Activated T-cell treated with anti-CD3 and anti-CD28 coated beads for 1 hour (primary cell): Measurements from ENCODE around the gene PIP5KL1.
A peak's percentile ranks its signal among the peaks of the same experiment; 100 is the strongest.

ENCODE experiments used
- DNase-seq: peaks from one replicate; pipeline ENCODE4 v3.0.0-alpha.2; 2020; ENCODE audit warnings: low read depth

PIP5KL1 gene

DNA sequence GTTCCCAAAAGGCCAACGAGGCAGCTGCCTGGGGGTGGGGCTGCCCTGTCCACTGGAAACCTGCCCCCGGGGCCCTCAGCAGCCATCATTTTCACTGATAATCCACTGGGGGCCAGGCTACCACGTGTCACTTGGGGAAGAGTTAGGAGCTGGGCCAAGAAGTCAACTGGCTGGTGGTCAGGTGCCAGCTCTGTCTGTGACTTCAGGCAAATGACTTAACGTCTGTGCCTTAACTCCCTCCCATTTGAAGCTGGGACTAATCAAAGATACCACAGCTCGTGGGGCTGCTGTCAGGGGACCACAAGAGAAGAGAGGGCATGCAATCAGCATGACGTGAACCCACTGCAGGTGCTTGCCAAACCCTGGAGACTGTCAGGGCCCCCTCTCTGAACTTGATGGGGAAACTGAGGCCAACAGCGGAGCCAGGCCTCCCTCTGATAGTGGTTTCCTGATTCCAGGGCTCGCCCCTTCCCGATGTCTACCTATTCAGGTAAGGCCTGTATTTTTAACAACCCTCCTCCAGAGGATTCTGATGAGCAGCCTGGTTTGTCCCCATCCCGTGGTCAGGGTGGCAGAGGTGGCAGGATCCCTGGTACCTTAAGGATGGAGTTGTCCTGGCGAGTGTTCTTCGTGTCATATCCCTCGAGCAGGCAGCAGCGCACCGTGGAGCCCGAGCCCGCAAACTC is 19.4 kb upstream of the PIP5KL1 start:
- no peak for DNase-seq

DNA sequence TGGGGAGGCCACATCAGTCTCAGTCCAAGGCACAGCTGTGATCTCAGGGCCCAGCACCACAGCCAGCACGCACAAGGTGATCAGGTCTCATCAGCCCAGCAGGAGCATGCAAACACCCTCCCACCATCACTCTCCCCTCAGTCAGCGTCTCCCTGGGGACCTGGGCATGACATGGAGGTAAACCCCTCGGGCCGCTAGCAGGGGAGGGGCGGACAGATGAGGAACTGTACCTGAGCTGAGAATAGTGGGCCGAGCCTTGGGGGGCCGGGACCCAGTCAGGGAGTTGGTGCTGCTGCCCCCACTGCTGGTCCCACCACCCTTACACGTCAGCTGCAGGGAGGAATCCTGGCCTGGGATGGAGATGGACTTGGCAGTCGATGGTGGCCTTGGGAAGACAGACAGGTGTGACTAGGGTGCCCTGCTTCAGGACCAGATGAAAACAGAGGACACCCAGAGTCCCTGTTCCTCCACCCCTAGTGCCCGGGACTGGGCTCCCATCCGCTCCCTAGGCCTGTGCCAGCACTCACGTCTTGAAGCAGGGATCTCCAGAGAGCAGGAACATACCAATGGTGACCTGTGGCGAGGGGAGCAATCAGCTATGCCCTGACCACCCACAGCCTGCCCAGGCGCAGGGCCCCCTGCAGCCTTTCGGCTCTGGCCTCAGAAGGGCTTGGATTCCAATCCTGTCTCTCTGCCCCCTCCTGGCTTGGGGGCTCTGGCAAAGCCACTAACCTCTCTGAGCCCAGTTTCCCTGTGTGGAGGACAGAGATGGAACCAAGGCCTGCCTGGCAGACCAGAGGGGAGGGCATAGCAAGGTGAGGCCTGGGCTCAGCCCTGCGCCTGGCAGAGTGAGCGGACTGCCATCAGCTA is 17.5 kb upstream of the PIP5KL1 start:
- DNase-seq = no peak

GRCh38 chr9:127946728-127947127 is 16.2 kb upstream of the PIP5KL1 start:
- no peak for DNase-seq

DNA sequence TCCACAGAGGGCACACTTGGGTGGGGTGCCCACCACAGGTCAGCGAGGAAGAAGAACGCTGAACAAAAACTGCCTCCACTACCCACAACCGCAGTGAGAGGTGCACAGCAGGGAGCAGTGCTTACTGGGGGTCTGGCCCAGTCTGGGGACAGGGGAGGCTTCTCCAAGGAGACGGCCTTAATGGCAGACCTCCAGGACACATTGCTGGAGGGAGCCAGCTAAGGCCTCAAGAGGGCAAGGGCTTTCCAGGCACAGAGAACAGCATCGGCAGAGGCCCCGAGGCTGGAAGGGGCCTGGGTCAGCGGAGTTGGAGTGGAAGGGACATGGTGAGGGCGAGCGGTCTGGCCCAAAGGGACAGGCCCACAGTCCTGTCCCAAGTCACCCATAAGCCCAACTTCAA is 15.4 kb upstream of the PIP5KL1 start:
- no peak for DNase-seq

DNA sequence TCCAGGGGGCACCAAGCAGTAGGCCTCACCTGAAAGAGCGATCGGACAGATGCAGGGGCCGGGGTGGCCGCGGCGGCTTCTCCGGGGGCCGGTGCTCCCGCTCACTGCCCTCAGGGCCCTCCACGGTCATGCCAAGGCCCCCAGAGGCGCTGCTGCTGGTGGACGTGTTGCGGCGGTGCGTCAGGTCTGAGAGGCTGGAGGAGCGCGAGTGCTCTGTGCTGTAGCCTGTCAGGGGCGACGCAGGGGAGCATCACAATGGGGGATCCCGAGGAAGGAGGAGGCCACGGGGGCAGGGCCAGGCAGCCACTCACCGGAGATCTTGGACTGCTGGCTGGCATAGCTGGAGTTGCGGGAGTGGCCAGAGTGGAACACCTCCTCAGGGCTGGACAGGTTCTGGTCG is 14.8 kb upstream of the PIP5KL1 start:
- no peak for DNase-seq

- no peak for DNase-seq
Measured at GRCh38 chr9:127944586-127945218, 14.1 kb upstream of the PIP5KL1 start.

GRCh38 chr9:127943731-127944144 is 13.2 kb upstream of the PIP5KL1 start:
- peak; percentile 65 for DNase-seq

DNA sequence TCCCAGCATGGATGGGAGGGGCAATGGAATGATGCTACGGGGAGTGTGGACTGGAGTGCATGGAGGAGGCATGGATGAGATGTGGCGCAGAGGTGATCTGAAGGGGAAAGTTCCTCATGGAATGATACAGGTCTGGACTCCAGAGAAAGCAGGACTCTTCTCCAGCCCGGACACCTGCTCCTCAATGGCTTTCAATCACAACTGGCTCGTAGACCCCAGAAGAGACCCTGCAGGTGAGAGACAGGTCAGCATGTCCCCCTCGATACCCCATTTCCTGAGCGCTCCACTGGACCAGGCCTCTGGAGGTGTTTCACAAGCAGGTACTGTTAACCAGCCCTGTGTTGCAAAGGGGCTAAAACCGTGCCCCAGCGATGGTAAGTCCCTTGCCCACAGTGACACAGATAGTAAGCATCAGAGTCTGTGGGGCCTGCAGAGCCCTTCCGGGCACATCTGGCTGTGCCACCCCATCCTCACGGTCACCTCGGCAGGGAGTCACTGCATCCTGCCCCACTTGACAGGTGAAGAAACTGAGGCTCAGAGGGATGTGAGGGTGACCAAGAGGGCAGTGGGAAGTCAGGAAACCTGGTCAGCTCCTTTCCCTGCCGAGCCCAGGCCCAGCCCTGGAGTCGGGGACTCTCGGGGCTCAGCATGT is 12.6 kb upstream of the PIP5KL1 start:
- DNase-seq = no peak

GRCh38 chr9:127942216-127943010 is 11.8 kb upstream of the PIP5KL1 start:
- DNase-seq = no peak

DNA sequence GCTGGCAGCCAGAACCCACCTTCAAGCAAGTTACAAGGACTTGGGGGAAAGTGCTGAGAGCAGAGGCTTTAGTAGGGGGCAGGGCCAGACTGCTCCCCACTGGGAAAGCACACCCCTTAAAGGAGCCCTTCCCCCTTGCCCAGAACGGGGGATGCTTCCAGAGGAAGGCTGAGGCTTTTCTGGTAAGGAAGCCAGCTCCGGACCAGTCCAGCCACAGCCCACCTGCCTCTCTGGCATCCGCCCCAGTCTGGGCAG is 11.3 kb upstream of the PIP5KL1 start:
- no peak for DNase-seq

GRCh38 chr9:127941062-127941960 is 10.7 kb upstream of the PIP5KL1 start:
- DNase-seq = no peak

GRCh38 chr9:127940593-127940992 is 10.0 kb upstream of the PIP5KL1 start:
- DNase-seq = no peak

GRCh38 chr9:127938298-127938690 is 7.7 kb upstream of the PIP5KL1 start:
- no peak for DNase-seq

DNA sequence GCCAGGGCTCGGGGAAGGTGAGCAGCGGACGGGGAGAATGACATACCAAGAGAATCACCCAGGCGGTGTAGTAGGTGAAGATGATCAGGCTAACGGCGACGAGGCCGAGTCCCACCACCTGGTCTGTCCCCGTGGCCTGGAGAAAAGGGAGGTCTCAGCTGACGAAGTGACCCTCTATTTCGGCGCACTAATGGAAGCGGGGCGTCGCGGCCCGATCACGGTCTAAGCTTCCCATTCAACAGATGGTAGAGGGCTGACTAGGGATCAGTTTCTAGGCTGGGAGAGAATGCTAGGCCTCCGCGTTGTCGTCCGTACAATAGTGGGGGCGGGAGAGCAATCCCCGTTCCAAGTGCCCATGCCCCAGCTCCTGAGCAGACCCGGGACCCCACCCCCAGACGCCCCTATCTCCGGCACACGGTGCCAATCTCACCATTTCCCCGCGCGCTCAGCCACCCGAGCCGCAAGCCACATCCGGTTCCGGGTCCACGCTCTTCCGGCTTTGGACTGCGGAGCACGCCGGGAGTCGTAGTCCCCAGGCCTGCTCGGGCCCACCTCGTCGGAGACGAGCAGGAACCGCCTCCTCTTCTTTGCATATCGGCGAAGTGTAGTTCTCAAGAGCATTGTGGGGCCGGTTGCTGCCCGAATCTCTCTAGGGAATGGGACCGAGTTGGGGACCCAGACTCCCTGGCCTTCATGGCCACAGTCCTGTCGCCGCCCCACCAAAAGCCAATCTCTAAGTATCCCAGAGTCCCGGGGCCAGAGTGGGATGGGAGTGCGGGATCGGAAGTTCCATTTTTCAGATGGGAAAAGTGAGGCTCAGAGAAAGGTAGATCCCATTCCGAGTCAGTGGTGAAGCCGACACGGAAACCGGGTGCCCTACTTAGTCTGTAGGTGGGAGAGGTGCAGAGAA is 7.1 kb upstream of the PIP5KL1 start, which contains the start of gene DPM2:
Gene DPM2, minus strand, starts transcription at position 467 of the 910 bp plus-strand sequence. Its CDS starts 34 bp downstream, at position 433.
- peak; percentile 78 for DNase-seq

DNA sequence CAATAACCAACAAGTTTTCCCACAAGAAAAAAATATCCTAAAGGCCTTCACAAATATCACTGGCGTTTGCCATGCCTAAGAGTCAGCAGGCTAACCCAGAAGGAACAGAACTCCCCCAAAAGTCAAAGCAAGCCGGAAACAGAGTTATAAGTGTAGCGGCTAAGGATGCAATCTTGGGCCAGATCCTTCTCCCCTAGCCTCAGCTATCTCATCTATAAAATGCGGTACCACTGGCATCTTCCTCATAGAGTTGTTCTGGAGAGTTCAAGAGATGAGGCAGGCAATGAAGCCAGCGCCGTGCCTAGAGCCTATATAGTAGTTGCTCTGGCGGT is 6.4 kb upstream of the PIP5KL1 start:
- no peak for DNase-seq

- no peak for DNase-seq
Measured at GRCh38 chr9:127936347-127936852, 5.8 kb upstream of the PIP5KL1 start.

DNA sequence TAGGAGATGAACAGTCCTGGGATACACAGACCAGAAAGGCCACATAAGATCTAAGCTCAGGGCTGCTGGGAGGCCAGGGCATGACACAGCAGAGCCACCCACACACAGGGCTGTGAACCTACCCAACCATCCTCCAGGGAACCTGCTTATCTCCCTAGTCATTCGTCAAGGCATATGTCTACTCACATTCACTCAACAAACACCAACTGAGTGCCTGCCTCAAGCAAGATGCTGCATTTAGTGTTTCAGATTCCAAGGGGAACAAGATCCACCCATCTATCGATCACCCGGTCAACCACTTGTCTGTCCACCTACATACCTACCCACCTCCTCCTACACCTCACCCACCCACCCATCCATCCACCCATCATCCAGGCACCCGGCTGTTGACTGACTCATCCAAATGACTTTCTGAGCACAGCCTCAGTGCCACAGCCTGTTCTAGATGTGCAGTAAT is 5.2 kb upstream of the PIP5KL1 start:
- DNase-seq = no peak

GRCh38 chr9:127934986-127935385 is 4.4 kb upstream of the PIP5KL1 start:
- DNase-seq = no peak

DNA sequence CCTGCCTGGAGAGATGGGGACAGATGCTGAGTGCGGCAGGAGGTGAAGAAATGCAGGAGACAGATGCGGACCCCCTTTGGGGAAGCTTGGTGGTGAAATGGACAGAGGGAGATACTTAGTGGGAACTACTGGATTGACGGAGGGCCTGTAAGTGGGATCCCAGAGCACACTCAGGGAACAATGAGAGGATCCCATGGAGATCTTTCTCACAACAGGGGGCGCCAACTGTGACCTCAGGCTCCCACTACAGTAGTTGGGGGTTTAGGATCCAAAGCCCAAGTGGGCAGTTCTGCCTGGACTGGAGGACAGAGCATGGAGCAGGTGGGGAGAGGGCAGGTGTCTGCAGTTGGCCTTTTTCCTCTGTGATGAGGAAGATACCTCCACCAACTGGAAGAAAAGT is 3.7 kb upstream of the PIP5KL1 start:
- DNase-seq = no peak
